BLaER1 treated with 17β-estradiol and CSF1 and Interleukin-3, amounts not matched to agents 10 nM and 100 nM (cell line): ENCODE data around the gene SCD.

ENCODE experiments used
- H3K27ac ChIP-seq, 11 experiments: shearing (Covaris generic); formaldehyde crosslinking; 2 replicates each; pipeline ENCODE4 v1.8.1; 2022
- H3K27me3 ChIP-seq, 11 experiments: shearing (Covaris generic); formaldehyde crosslinking; 2 replicates each; pipeline ENCODE4 v1.8.1; 2022
- H3K36me3 ChIP-seq, 11 experiments: shearing (Covaris generic); formaldehyde crosslinking; 2 replicates each; pipeline ENCODE4 v1.8.1; 2022
- H3K4me1 ChIP-seq, 10 experiments: shearing (Covaris generic); formaldehyde crosslinking; 2 replicates each; pipeline ENCODE4 v1.8.1; 2022
- H3K4me2 ChIP-seq, 11 experiments: shearing (Covaris generic); formaldehyde crosslinking; 2 replicates each; pipeline ENCODE4 v1.8.1; 2022
- H3K4me3 ChIP-seq, 10 experiments: shearing (Covaris generic); formaldehyde crosslinking; 2 replicates each; pipeline ENCODE4 v1.8.1; 2022
- H3K9ac ChIP-seq, 11 experiments: shearing (Covaris generic); formaldehyde crosslinking; 2 replicates each; pipeline ENCODE4 v1.8.1; 2022
- H3K9me3 ChIP-seq, 11 experiments: shearing (Covaris generic); formaldehyde crosslinking; replicated peaks in 1 of 11; 2 replicates each; pipeline ENCODE4 v1.8.1; 2022
- H4K20me1 ChIP-seq, 11 experiments: shearing (Covaris generic); formaldehyde crosslinking; 2 replicates each; pipeline ENCODE4 v1.8.1; 2022
- Cebpa-rat ChIP-seq, 11 experiments: shearing (Covaris generic); IDR thresholded peaks; 2 replicates each; pipeline ENCODE4 v1.8.1; 2022

SCD gene

DNA sequence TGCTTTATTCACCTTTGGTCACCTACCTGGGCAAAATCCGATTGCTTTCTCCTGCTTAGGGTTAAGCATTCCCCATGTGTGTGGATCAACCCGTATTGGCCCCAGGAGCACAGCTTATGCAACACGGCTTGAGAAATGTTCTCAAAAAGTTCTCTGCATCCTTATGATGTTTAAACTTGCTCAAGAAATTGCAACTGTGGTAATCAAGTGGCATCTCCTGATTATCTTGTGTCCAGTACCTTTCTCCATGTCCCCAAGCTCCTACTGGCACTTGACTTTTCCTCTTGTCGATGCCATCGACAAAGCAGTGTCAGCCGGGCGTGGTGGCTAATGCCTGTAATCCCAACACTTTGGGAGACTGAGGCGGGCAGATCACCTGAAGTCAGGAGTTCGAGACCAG, 12.3 kb upstream of the SCD start:
- Histone ChIP-seq H4K20me1 (no peaks in the 10 kb centered on the region; a peak in 1 of 22 replicates), H3K27ac (no peak overlapping the region), H3K27me3 (no peaks in the 10 kb centered on the region), H3K4me3 (no peak overlapping the region), H3K36me3 (no peaks in the 10 kb centered on the region), H3K4me1 (peaks cover 11 to 14% (median 13%) of the 10 kb centered on the region in 10 experiments), H3K4me2 (no peak overlapping the region), H3K9me3 (no peaks in the 10 kb centered on the region), H3K9ac (no peak overlapping the region)
- no peak for TF ChIP-seq Cebpa-rat (IDR thresholded peaks at IDR 0.05)

DNA sequence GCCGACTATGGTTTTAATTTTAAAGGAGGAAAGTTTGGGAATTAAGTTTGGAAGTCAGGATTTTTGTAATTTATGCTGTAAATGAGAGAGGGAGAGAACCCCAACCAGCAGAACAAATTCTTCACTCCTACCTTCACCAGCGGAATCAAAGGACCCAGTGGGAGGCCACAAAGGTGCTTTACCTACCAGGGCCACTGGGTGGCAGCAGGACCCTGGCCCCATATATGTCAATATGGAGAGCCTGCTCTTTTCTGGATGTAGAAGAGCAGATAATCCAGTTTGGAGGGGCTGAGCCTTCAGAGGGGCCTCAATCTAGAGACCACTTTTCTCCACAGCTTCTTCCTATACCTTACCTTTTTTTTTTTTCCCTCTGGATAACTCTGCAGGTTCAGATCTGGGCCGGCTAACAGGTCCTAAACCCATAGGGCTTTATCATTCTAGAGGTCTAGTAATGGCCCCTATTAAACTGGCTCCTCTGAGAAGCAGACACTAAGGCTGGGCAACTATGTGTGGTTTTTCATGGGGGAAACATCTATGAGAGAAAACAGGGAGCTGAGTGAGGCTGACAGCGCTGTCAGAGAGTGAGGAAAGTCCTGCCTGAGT, 8.5 kb upstream of the SCD start:
- TF ChIP-seq Cebpa-rat (IDR thresholded peaks at IDR 0.05) = no peak
- H3K9me3 ChIP-seq = no peaks in the 10 kb centered on the region
- no peaks in the 10 kb centered on the region for H3K36me3 ChIP-seq
- peak overlapping the region; percentile 61 to 92 (median 73) for H3K4me2 ChIP-seq
- peak overlapping the region in 4 of 11 experiments; percentile 6 to 54 (median 30); a peak in 6 of 22 replicates for H3K9ac ChIP-seq
- peak overlapping the region in 6 of 11 experiments; percentile 0 to 50 (median 38); a peak in 9 of 22 replicates for H3K27ac ChIP-seq
- H4K20me1 ChIP-seq = no peaks in the 10 kb centered on the region
- H3K4me3 ChIP-seq = peak overlapping the region in 1 of 10 experiments; percentile 22; a peak in 1 of 20 replicates
- peaks cover 11 to 45% (median 15%) of the 10 kb centered on the region in 10 experiments for H3K4me1 ChIP-seq
- H3K27me3 ChIP-seq = no peaks in the 10 kb centered on the region

DNA sequence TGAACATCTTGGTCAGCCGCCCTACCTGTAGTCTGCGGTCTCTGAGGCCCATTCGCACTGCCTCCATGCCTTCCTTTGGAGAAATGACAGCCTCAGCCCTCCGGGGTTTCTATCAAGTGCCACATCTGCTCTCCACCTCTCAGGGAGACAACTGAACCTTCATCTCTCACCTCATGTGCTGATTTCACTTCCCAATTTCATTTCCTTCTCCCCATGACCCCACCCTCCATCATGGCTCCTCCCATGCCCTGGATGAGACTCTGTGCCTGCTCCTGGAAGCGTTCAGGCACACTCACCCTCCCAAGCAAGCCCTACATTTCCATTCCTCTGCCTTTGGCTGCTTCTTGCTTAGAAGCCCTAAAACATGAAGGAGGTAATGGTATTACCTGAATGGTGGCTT, 7.8 kb upstream of the SCD start:
- Histone ChIP-seq H3K4me1 (peaks cover 11 to 45% (median 15%) of the 10 kb centered on the region in 10 experiments), H3K36me3 (no peaks in the 10 kb centered on the region), H3K4me3 (peak overlapping the region in 1 of 10 experiments; percentile 22; a peak in 1 of 20 replicates), H4K20me1 (no peaks in the 10 kb centered on the region), H3K27me3 (no peaks in the 10 kb centered on the region), H3K27ac (peak overlapping the region in 6 of 11 experiments; percentile 0 to 50 (median 38); a peak in 9 of 22 replicates), H3K4me2 (peak overlapping the region; percentile 61 to 92 (median 73)), H3K9me3 (no peaks in the 10 kb centered on the region), H3K9ac (peak overlapping the region in 4 of 11 experiments; percentile 6 to 54 (median 30); a peak in 5 of 22 replicates)
- no peak for TF ChIP-seq Cebpa-rat (IDR thresholded peaks at IDR 0.05)

DNA sequence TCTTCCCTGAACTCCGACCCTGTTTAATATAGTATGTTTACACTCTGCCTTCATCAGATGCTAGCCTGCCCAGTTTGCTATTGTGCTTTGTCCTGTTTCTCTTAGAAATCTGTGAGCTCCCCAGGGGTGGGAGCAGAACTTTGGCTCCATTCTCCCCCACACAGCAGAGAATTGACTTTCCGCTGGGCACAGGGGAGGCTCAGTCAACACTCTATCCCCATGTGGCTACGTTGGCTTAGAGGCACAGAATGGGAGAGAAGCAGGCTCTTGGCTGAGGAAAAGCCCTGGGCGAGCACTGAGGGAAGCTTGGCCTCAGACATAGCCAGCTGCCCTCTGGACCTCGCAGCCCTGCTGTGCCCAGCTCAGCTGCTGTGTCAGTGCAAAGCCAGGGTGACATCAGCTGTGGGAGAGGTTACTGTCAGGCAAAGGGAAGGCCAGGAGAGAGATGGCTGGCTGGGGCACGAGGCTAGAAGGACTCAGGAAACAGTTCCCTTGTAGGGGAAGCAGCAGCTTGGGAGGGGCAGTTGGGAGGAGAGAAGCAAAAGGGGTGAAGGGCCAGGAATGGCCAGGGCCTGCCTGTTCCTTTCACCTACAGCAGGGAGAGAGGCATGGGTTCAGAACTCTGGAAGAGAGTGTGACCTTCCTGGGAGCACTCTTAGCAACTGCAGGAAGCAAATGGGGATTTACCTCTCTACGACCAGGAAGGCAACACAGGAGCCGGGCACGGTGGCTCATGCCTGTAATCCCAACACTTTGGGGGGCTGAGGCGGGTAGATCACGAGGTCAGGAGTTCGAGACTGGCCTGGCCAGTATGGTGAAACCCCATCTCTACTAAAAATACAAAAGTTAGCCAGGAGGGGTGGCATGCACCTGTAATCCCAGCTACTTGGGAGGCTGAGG, 5.8 kb upstream of the SCD start:
- Histone ChIP-seq H3K4me3 (no peak overlapping the region), H3K9me3 (no peaks in the 10 kb centered on the region), H3K36me3 (no peaks in the 10 kb centered on the region), H3K27me3 (no peaks in the 10 kb centered on the region), H3K4me2 (peak overlapping the region in 5 of 11 experiments; percentile 19 to 83 (median 69); a peak in 8 of 22 replicates), H3K27ac (peak overlapping the region in 3 of 11 experiments; percentile 20 to 59 (median 57); a peak in 5 of 22 replicates), H4K20me1 (no peaks in the 10 kb centered on the region), H3K4me1 (peaks cover 22 to 55% (median 27%) of the 10 kb centered on the region in 10 experiments), H3K9ac (peak overlapping the region in 4 of 11 experiments; percentile 5 to 42 (median 30); a peak in 5 of 22 replicates)
- no peak for TF ChIP-seq Cebpa-rat (IDR thresholded peaks at IDR 0.05)

DNA sequence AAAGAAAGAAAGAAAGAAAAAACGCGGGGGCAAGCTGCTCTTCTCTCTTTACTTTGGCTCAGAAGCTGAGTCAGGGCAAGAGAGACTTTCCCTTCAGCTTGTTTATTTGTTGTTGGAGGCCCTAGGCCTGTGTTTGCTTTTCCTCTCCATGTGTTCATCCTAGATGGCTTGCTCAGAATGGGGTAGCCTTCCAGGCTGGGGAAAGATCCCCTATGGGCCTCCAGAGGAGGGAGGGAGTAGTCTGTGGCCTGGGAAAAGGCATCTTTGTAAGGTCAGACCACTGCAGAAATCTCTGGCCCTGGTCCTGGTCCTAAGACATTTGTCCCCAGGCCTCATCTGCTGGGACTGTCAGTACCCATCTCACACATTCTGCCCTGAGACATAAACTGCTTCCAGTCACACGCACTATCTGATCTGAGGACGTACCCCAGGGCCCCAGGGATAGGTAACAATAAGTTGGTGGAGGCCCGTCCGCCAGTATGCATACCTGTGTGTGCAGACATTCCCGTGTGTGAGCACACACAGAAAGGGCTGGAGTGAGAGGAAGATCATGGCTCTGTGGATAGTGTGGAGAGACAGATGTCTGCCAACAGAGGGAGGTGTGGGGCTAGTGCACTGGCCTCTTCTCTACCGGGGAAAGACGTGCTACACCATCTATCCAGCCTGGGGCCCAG, 4.9 kb upstream of the SCD start:
- Histone ChIP-seq H4K20me1 (no peaks in the 10 kb centered on the region), H3K4me2 (peak overlapping the region in 3 of 11 experiments; percentile 69 to 83 (median 79); a peak in 4 of 22 replicates), H3K36me3 (no peaks in the 10 kb centered on the region)

DNA sequence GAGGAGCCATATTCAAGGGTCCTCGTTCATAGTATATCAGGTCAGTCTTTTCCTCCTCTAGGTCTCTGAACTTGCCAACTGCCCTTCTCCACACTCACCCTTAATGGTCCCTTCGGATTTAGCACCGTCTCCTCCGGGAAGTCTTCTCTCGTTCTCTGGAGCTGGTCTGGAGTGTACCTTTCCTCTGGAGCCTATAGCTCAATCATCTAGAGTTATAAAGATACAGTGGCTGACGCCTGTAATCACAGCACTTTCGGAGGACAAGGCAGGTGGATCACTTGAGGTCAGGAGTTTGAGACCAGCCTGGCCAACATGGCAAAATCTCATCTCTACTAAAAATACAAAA, 4.4 kb upstream of the SCD start:
- no peaks in the 10 kb centered on the region; a peak in 1 of 22 replicates for H4K20me1 ChIP-seq
- no peaks in the 10 kb centered on the region for H3K9me3 ChIP-seq
- no peak overlapping the region for H3K4me3 ChIP-seq
- TF ChIP-seq Cebpa-rat (IDR thresholded peaks at IDR 0.05) = no peak
- H3K27ac ChIP-seq = no peak overlapping the region
- peak overlapping the region in 1 of 11 experiments; percentile 79; a peak in 2 of 22 replicates for H3K4me2 ChIP-seq
- no peaks in the 10 kb centered on the region for H3K27me3 ChIP-seq
- no peak overlapping the region for H3K9ac ChIP-seq
- H3K36me3 ChIP-seq = no peaks in the 10 kb centered on the region
- H3K4me1 ChIP-seq = peaks cover 23 to 56% (median 28%) of the 10 kb centered on the region in 10 experiments

More for the DNA sequence above, 4.9 kb upstream of the SCD start:
- Histone ChIP-seq H3K27me3 (no peaks in the 10 kb centered on the region), H3K9me3 (no peaks in the 10 kb centered on the region), H3K9ac (peak overlapping the region in 1 of 11 experiments; percentile 21; a peak in 1 of 22 replicates), H3K4me3 (no peak overlapping the region), H3K27ac (peak overlapping the region in 2 of 11 experiments; percentile 57 to 59; a peak in 3 of 22 replicates), H3K4me1 (peaks cover 23 to 56% (median 28%) of the 10 kb centered on the region in 10 experiments)
- no peak for TF ChIP-seq Cebpa-rat (IDR thresholded peaks at IDR 0.05)

DNA sequence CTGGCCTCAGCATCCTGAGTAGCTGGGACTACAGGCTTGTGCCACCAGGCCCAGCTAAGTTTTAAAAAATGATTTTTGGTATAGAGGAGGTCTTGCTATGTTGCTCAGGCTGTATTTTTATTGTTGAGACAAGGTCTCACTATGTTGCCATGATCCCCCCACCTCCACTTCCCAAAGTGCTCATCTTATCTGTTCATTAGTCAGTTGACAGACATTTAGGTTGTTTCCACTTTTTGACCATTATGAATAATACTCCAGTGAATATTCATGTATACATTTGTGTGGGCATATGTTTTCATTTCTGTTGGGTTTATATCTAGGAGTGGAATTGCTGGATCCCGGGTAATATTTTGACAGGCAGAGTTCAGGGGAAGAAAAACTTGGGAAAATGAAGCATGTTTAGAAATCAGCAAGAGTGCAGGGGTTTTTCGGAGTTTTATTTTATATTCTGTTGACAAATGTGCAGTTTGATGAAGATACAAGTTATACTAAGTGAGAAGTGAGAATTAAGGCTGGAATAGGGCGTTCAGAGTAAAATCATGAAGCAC, 2.7 kb upstream of the SCD start:
- Histone ChIP-seq H3K4me1 (peaks cover 28 to 61% (median 33%) of the 10 kb centered on the region in 10 experiments), H3K4me3 (no peak overlapping the region), H3K9me3 (no peaks in the 10 kb centered on the region), H3K27me3 (no peaks in the 10 kb centered on the region), H3K36me3 (peaks cover 6 to 15% (median 12%) of the 10 kb centered on the region in 11 experiments; a peak in 18 of 22 replicates), H3K27ac (no peak overlapping the region), H4K20me1 (peaks cover 12 to 16% (median 14%) of the 10 kb centered on the region in 11 experiments; a peak in 21 of 22 replicates), H3K4me2 (no peak overlapping the region), H3K9ac (peak overlapping the region in 1 of 11 experiments; percentile 15; a peak in 1 of 22 replicates)
- TF ChIP-seq Cebpa-rat (IDR thresholded peaks at IDR 0.05) = no peak

DNA sequence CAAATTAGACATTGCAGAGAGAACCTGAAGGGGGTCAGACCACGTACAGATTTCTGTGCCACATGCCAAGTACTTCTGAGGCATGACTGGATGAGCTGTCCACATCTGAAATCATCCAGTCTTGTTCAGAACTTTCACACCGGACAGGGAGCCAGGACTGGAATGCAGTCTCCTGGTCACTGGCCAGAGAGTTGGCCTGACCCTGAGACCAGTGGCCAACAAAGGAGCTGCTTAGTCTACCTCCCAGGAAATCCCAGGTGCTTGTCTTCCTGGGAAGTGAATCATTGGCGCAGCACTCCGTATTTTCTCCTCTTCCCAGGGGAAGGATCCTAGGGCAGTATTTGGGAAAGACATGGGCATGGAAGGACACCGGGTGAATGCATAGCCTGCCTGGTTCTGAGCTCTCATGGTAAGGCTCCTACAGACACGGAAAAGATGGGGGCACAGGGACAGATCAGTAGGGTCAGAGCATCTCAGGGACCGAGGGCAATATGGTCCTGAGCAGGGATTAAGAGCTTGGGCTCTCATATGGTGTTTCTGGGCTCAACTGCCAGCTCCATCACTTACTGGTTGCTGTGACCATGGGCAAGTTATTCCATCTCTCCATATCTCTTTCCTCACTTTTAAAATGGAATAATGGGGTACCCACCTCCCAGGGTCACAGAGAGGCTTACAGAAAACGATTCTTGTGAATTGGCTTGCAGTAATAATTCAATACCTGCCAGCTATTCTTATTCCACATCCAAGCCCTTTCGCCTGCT, 1.3 kb upstream of the SCD start:
- H3K4me3 ChIP-seq = peak overlapping the region; percentile 82 to 97 (median 94)
- peaks cover 26 to 31% (median 28%) of the 10 kb centered on the region in 11 experiments; a peak in 21 of 22 replicates for H4K20me1 ChIP-seq
- peak overlapping the region; percentile 83 to 98 (median 94) for H3K4me2 ChIP-seq
- TF ChIP-seq Cebpa-rat (IDR thresholded peaks at IDR 0.05) = no peak
- peaks cover 20 to 29% (median 27%) of the 10 kb centered on the region in 11 experiments for H3K36me3 ChIP-seq
- no peaks in the 10 kb centered on the region for H3K27me3 ChIP-seq
- peak overlapping the region; percentile 83 to 93 (median 90) for H3K9ac ChIP-seq
- no peaks in the 10 kb centered on the region for H3K9me3 ChIP-seq
- peaks cover 38 to 61% (median 41%) of the 10 kb centered on the region in 10 experiments for H3K4me1 ChIP-seq
- peak overlapping the region; percentile 52 to 91 (median 84); a peak in 21 of 22 replicates for H3K27ac ChIP-seq
